ENCODE measurements around the gene SEMA4F. TPM values are rescaled to one million over a fixed set of nuclear protein-coding genes. Genes with fewer than 3 reads are reported as not detected.

The SEMA4F gene
- total and polyA plus RNA-seq, 2 donors (not counting 1 experiment from before 2014, with no cell fraction given), result 5.9 to 9.4 TPM

GRCh38 chr2:74648009-74648443, 6.0 kb upstream of the SEMA4F start, which contains the start of gene M1AP:
M1AP (minus strand) TSS chr2:74648330; CDS start chr2:74640275, 8,055 bp downstream.
- Histone ChIP-seq H3K79me2 (ENCODE audit: control insufficient read depth, insufficient read depth, low read length) (no peaks in the 10 kb centered on the region), H3K4me2 (ENCODE audit: extremely low read depth, insufficient read depth, low read length) (peak within 1 kb of the TSS; percentile 13), H4K20me1 (ENCODE audit: control insufficient read depth, extremely low read depth, insufficient read depth, low read length) (no peaks in the 10 kb centered on the region), H3K9ac (ENCODE audit: insufficient read depth, low read length) (no peak within 1 kb of the TSS), H3K4me1 (ENCODE audit: control insufficient read depth, extremely low read depth, insufficient read depth, low read length) (no peaks in the 10 kb centered on the region), H3K27ac (ENCODE audit: insufficient read depth, low read length) (no peak within 1 kb of the TSS), H3K36me3 (ENCODE audit: control insufficient read depth, insufficient read depth, low read length) (no peaks in the 10 kb centered on the region), H3K9me3 (ENCODE audit: control insufficient read depth, insufficient read depth, low read depth, low read length) (no peaks in the 10 kb centered on the region), H3K27me3 (ENCODE audit: control insufficient read depth, insufficient read depth, low read length) (peaks cover 9% of the 10 kb centered on the region), H2AFZ (ENCODE audit: low read length) (no peak within 1 kb of the TSS), H3K4me3 (replicated peaks in 1 of 4; ENCODE audit: control extremely low read depth in 1 of 4, insufficient read depth in 1 of 4, low read depth in 3 of 4, low read length in 4 of 4) (no peak within 1 kb of the TSS)
- TF ChIP-seq CTCF (conservative IDR thresholded peaks at IDR 0.05 in 1 of 2, IDR thresholded peaks at IDR 0.05 in 1 of 2; ENCODE audit: low read depth in 1 of 2, low read length in 2 of 2), result no peak
- no peak for TF ChIP-seq EZH2 (IDR thresholded peaks at IDR 0.05; ENCODE audit: low read length, missing control alignments)
- DNase-seq (ENCODE audit: low read depth in 2 of 2), result no peak

DNA sequence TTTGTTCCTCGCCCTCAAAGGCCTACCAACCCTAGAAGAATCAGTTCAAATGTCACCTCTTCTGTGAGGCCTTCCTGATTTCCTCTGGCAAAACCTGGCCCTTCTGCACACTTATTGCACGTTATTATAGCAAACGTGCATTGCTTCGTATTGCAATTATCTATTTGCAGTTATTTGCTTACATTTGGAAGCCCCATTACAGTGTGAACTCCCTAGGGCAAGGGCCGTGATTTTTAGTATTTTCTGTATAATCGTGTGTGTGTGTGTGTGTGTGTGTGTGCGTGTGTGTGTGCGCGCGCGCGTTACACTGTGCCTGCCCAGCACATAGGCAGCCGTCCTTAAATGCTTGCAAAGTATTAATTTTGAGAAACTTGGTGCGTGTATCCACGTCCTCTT, 460 bp upstream of the SEMA4F start:
- H3K9me3 ChIP-seq (ENCODE audit: control insufficient read depth, insufficient read depth, low read depth, low read length), result no peaks in the 10 kb centered on the region

DNA sequence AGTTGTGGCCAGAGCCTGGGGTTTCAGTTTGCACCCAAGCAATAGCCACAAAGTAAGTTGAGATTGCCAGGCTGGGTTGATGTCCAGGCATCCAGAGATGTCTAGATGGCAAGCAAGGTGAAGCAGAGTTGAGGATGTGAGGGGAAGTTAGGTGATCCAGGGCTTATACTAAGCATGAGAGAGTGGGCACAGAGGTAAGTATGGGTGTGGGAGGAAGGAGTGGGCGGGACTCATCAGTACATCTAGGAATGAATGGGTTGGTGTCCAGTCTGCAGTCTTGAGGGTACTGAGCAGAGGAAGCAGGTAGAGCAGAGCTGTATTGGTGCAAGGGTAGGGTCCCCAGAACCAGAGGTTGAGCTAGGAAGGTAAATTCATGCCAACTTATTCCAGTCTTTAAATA, 1.5 kb downstream of the SEMA4F start:
- Histone ChIP-seq H2AFZ (ENCODE audit: low read length) (no peak overlapping the region), H3K79me2 (ENCODE audit: control insufficient read depth, insufficient read depth, low read length) (no peaks in the 10 kb centered on the region)

More for the DNA sequence above, 460 bp upstream of the SEMA4F start:
- Histone ChIP-seq H3K4me1 (ENCODE audit: control insufficient read depth, extremely low read depth, insufficient read depth, low read length) (no peaks in the 10 kb centered on the region), H3K27me3 (ENCODE audit: control insufficient read depth, insufficient read depth, low read length) (peaks cover under 1% of the 10 kb centered on the region), H3K36me3 (ENCODE audit: control insufficient read depth, insufficient read depth, low read length) (no peaks in the 10 kb centered on the region), H3K4me2 (ENCODE audit: extremely low read depth, insufficient read depth, low read length) (peak overlapping the region; percentile 88), H3K4me3 (replicated peaks in 1 of 4; ENCODE audit: control extremely low read depth in 1 of 4, insufficient read depth in 1 of 4, low read depth in 3 of 4, low read length in 4 of 4) (peak overlapping the region; percentile 58 to 76 (median 64)), H3K9ac (ENCODE audit: insufficient read depth, low read length) (no peak overlapping the region), H2AFZ (ENCODE audit: low read length) (peak overlapping the region; percentile 22), H4K20me1 (ENCODE audit: control insufficient read depth, extremely low read depth, insufficient read depth, low read length) (no peaks in the 10 kb centered on the region), H3K27ac (ENCODE audit: insufficient read depth, low read length) (no peak overlapping the region), H3K79me2 (ENCODE audit: control insufficient read depth, insufficient read depth, low read length) (no peaks in the 10 kb centered on the region)
- DNase-seq (ENCODE audit: low read depth in 2 of 2), result no peak
- no peak for TF ChIP-seq EZH2 (IDR thresholded peaks at IDR 0.05; ENCODE audit: low read length, missing control alignments)
- no peak for TF ChIP-seq CTCF (conservative IDR thresholded peaks at IDR 0.05 in 1 of 2, IDR thresholded peaks at IDR 0.05 in 1 of 2; ENCODE audit: low read depth in 1 of 2, low read length in 2 of 2)

More for the DNA sequence above, 1.5 kb downstream of the SEMA4F start:
- no peaks in the 10 kb centered on the region for H3K27me3 ChIP-seq (ENCODE audit: control insufficient read depth, insufficient read depth, low read length)
- H4K20me1 ChIP-seq (ENCODE audit: control insufficient read depth, extremely low read depth, insufficient read depth, low read length), result no peaks in the 10 kb centered on the region
- H3K4me3 ChIP-seq (replicated peaks in 1 of 4; ENCODE audit: control extremely low read depth in 1 of 4, insufficient read depth in 1 of 4, low read depth in 3 of 4, low read length in 4 of 4), result no peak overlapping the region
- H3K9me3 ChIP-seq (ENCODE audit: control insufficient read depth, insufficient read depth, low read depth, low read length), result no peaks in the 10 kb centered on the region
- no peak overlapping the region for H3K9ac ChIP-seq (ENCODE audit: insufficient read depth, low read length)
- no peak overlapping the region for H3K27ac ChIP-seq (ENCODE audit: insufficient read depth, low read length)
- no peak for TF ChIP-seq CTCF (conservative IDR thresholded peaks at IDR 0.05 in 1 of 2, IDR thresholded peaks at IDR 0.05 in 1 of 2; ENCODE audit: low read depth in 1 of 2, low read length in 2 of 2)
- no peak for TF ChIP-seq EZH2 (IDR thresholded peaks at IDR 0.05; ENCODE audit: low read length, missing control alignments)
- no peaks in the 10 kb centered on the region for H3K4me1 ChIP-seq (ENCODE audit: control insufficient read depth, extremely low read depth, insufficient read depth, low read length)
- DNase-seq (ENCODE audit: low read depth in 2 of 2), result no peak
- H3K4me2 ChIP-seq (ENCODE audit: extremely low read depth, insufficient read depth, low read length), result no peak overlapping the region
- H3K36me3 ChIP-seq (ENCODE audit: control insufficient read depth, insufficient read depth, low read length), result no peaks in the 10 kb centered on the region

All from fibroblast of lung (primary cell).